ENCODE measurements around the gene NPEPPS. TPM values are rescaled to one million over a fixed set of nuclear protein-coding genes. Genes with fewer than 3 reads are reported as not detected.

The NPEPPS gene
- total and polyA plus RNA-seq, 2 experiments from 2014 or later, result 97.6 to 104 TPM

DNA sequence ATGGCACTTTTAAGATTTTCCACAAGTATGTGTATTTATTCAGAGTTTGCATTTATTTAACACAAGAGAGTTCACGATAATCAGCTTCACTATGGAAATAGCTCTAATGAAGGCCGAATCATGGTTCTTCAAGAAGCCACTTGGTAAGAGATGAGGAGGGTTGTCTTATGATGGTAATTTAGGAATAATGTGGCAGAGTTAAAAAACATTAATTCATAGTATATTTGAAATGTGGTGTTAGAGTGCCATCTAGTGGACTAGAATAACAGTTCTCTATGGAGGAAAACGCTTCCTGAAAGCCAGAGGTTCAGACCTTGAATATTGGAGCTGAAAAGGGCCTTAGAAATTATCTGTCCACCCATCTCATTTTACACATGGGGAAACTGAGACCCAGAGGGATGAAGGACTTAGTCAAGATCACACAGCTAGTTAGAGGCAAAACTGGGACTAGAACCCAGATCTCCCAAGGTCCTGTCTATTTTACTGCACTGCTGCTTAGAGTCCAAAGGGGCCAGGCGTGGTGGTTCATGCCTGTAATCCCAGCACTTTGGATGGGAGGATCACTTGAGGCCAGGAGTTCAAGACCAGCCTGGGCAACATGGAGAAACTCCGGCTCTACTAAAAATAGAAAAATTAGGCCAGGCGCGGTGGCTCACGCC is 85.0 kb downstream of the NPEPPS start:
- H3K36me3 ChIP-seq (replicated peaks; ENCODE audit: insufficient read depth, low read depth), result no peaks in the 10 kb centered on the region
- H4K20me1 ChIP-seq (ENCODE audit: insufficient read depth, poor library complexity, severe bottlenecking), result no peaks in the 10 kb centered on the region
- no peaks in the 10 kb centered on the region for H3K9me2 ChIP-seq (replicated peaks; ENCODE audit: insufficient read depth)
- no peak for TF ChIP-seq EZH2phosphoT487 (IDR thresholded peaks at IDR 0.05; ENCODE audit: low read depth, severe bottlenecking, unreplicated experiment)
- TF ChIP-seq, protein P1, sequence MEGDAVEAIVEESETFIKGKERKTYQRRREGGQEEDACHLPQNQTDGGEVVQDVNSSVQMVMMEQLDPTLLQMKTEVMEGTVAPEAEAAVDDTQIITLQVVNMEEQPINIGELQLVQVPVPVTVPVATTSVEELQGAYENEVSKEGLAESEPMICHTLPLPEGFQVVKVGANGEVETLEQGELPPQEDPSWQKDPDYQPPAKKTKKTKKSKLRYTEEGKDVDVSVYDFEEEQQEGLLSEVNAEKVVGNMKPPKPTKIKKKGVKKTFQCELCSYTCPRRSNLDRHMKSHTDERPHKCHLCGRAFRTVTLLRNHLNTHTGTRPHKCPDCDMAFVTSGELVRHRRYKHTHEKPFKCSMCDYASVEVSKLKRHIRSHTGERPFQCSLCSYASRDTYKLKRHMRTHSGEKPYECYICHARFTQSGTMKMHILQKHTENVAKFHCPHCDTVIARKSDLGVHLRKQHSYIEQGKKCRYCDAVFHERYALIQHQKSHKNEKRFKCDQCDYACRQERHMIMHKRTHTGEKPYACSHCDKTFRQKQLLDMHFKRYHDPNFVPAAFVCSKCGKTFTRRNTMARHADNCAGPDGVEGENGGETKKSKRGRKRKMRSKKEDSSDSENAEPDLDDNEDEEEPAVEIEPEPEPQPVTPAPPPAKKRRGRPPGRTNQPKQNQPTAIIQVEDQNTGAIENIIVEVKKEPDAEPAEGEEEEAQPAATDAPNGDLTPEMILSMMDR (IDR thresholded peaks at IDR 0.05; ENCODE audit: poor library complexity), result peak; percentile 74
- no peak for TF ChIP-seq EZH2 (IDR thresholded peaks at IDR 0.05; ENCODE audit: borderline replicate concordance)
- H3K27ac ChIP-seq, result no peak overlapping the region
- peak; percentile 71 for DNase-seq (ENCODE audit: low spot score)
- WGBS (ENCODE audit: low lambda C conversion rate, missing lambda C conversion rate), result 79% methylated on average over 8 of the region's 8 CpGs
- H3K4me3 ChIP-seq, result no peak overlapping the region
- no peak overlapping the region for H2AFZ ChIP-seq
- no peak overlapping the region for H3K4me2 ChIP-seq
- H3K9me3 ChIP-seq (ENCODE audit: low read depth), result no peaks in the 10 kb centered on the region
- peaks cover 16% of the 10 kb centered on the region for H3K4me1 ChIP-seq (ENCODE audit: insufficient read depth)
- H3K27me3 ChIP-seq, result no peaks in the 10 kb centered on the region
- no peaks in the 10 kb centered on the region for H3K79me2 ChIP-seq

DNA sequence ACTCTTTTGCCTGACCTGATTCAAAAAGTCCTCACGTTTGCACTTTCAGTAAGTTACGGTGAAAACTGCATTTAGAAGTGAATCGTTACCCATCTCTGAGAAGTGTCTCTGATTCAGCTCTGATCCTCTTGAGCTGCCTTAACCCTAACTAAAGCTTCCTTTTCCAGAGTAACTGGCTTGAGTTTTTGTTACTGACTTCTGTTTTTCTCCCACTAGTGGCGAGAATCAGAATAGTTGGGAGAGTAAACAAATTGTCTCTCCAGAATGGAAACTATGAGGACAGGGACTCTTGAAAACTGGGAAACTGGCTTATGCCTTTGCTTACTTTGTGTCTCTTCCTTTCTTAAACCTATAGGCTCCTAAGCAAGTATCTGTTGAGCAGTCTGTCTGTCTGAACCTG is 87.5 kb downstream of the NPEPPS start:
- Histone ChIP-seq H3K27ac (no peak overlapping the region), H3K36me3 (replicated peaks; ENCODE audit: insufficient read depth, low read depth) (no peaks in the 10 kb centered on the region), H3K4me3 (no peak overlapping the region)

DNA sequence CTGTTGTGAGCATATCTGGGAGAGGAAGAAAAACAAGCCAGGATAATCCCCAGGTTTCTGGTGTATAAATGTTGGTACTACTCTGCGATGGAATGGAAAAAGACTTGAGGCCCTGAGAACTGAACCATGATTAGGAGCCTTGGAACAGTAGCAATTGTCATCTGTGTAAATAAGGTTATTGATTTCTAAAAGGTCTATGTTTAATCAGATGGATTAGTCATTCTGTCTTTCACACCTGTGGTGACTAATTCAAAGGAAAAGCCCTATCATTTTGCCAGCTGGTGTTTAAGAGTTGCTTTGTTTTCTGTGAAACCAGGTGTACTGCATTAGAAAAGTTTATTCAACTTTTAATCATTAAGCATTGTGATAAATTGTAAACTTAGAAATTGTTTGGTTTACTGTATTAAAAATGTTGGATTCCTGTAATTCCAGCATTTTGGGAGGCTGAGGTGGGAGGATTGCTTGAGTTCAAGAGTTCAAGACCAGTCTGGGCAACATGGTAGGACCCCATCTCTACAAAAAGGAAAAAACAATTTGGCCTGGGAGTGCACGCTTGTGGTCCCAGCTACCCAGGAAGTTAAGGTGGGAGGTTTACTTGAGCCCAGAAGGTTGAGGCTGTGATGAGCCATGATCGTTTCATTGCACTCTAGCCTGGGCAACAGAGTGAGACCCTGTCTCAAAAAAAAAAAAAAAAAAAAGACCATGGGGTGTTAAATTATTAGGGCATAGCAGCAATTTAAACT is 89.8 kb downstream of the NPEPPS start:
- no peak for TF ChIP-seq EZH2 (IDR thresholded peaks at IDR 0.05; ENCODE audit: borderline replicate concordance)
- Histone ChIP-seq H3K4me3 (no peak overlapping the region), H2AFZ (no peak overlapping the region), H3K9me2 (replicated peaks; ENCODE audit: insufficient read depth) (no peaks in the 10 kb centered on the region), H3K27me3 (no peaks in the 10 kb centered on the region), H3K36me3 (replicated peaks; ENCODE audit: insufficient read depth, low read depth) (no peaks in the 10 kb centered on the region), H3K9me3 (ENCODE audit: low read depth) (no peaks in the 10 kb centered on the region), H3K4me1 (ENCODE audit: insufficient read depth) (peaks cover 8% of the 10 kb centered on the region), H3K79me2 (no peaks in the 10 kb centered on the region), H4K20me1 (ENCODE audit: insufficient read depth, poor library complexity, severe bottlenecking) (no peaks in the 10 kb centered on the region), H3K27ac (peak overlapping the region; percentile 50), H3K4me2 (no peak overlapping the region)
- 89% methylated on average over 3 of the region's 3 CpGs for WGBS (ENCODE audit: low lambda C conversion rate, missing lambda C conversion rate)
- DNase-seq (ENCODE audit: low spot score), result no peak

More for the DNA sequence above, 87.5 kb downstream of the NPEPPS start:
- H2AFZ ChIP-seq, result no peak overlapping the region
- TF ChIP-seq, protein P1 (IDR thresholded peaks at IDR 0.05; ENCODE audit: poor library complexity), result no peak
- no peak for TF ChIP-seq EZH2phosphoT487 (IDR thresholded peaks at IDR 0.05; ENCODE audit: low read depth, severe bottlenecking, unreplicated experiment)
- no peak for TF ChIP-seq EZH2 (IDR thresholded peaks at IDR 0.05; ENCODE audit: borderline replicate concordance)
- no peaks in the 10 kb centered on the region for H3K9me3 ChIP-seq (ENCODE audit: low read depth)
- no peaks in the 10 kb centered on the region for H3K27me3 ChIP-seq
- peaks cover 8% of the 10 kb centered on the region for H3K4me1 ChIP-seq (ENCODE audit: insufficient read depth)
- H4K20me1 ChIP-seq (ENCODE audit: insufficient read depth, poor library complexity, severe bottlenecking), result no peaks in the 10 kb centered on the region
- no peak overlapping the region for H3K4me2 ChIP-seq
- WGBS (ENCODE audit: low lambda C conversion rate, missing lambda C conversion rate), result 75% methylated on average over 4 of the region's 4 CpGs
- peak; percentile 8 for DNase-seq (ENCODE audit: low spot score)
- H3K79me2 ChIP-seq, result no peaks in the 10 kb centered on the region
- H3K9me2 ChIP-seq (replicated peaks; ENCODE audit: insufficient read depth), result no peaks in the 10 kb centered on the region
